Activated CD4-positive, alpha-beta T cell treated with anti-CD3 and anti-CD28 coated beads for 36 hours (primary cell): Measurements from ENCODE around the gene RPTOR. TPM values are rescaled to one million over a fixed set of nuclear protein-coding genes. Genes with fewer than 3 reads are reported as not detected.
"Not testable (repeated sequence)": the region's sequence is repeated elsewhere in the genome, so short reads cannot be mapped to it uniquely, and the experiment has no call there.

Experiments
- ATAC-seq: fragments of 200-7000 bp; cut with Tn5 transposase; one replicate; pipeline ENCODE4 v1.10.0; 2021; ENCODE audit warnings: mild to moderate bottlenecking, moderate library complexity
- CTCF ChIA-PET: fragments of 350-600 bp; sonication (Branson Sonifier 250); formaldehyde crosslinking; loops from one replicate; lab custom pipeline; 2021; ENCODE audit warnings: antibody characterized with exemption; lab: Charles Lee
- POLR2A ChIA-PET: fragments of 350-600 bp; sonication (Branson Sonifier 250); formaldehyde crosslinking; loops from one replicate; lab custom pipeline; 2021; ENCODE audit warnings: antibody characterized with exemption, inconsistent platforms; lab: Charles Lee
- DNase-seq: peaks from one replicate; pipeline ENCODE4 v3.0.0-alpha.2; 2020
- H3K27ac Mint-ChIP-seq: one replicate; pipeline ENCODE4 v1.8.0; 2021; ENCODE audit warnings: mixed read lengths
- H3K27me3 Mint-ChIP-seq: one replicate; pipeline ENCODE4 v1.8.0; 2021; ENCODE audit warnings: mixed read lengths
- H3K36me3 Mint-ChIP-seq: one replicate; pipeline ENCODE4 v1.8.0; 2021; ENCODE audit warnings: low read depth, mixed read lengths
- H3K4me1 Mint-ChIP-seq: one replicate; pipeline ENCODE4 v1.8.0; 2021; ENCODE audit warnings: mixed read lengths
- H3K4me3 Mint-ChIP-seq: one replicate; pipeline ENCODE4 v1.8.0; 2021; ENCODE audit warnings: mild to moderate bottlenecking, moderate library complexity, mixed read lengths
- H3K9me3 Mint-ChIP-seq: one replicate; pipeline ENCODE4 v1.8.0; 2021; ENCODE audit warnings: low read depth, mixed read lengths
- intact Hi-C, 2 experiments: fragments of 100-400 bp; cut with DNase I in 1 of 2; cut with micrococcal nuclease in 1 of 2; formaldehyde crosslinking; loops; one replicate each; pipeline versions ENCODE4 v1.14.2 to v1.15.1; 2022 to 2024; cut with DNase I, micrococcal nuclease
- total RNA-seq, 2 experiments: library from RNA; stranded (reverse); gene quantifications; one replicate each; pipeline ENCODE4 v1.2.3, GENCODE V29; 2021

Gene RPTOR
- total RNA-seq, 2 experiments from 2014 or later: 48.6 to 58.1 TPM

DNA sequence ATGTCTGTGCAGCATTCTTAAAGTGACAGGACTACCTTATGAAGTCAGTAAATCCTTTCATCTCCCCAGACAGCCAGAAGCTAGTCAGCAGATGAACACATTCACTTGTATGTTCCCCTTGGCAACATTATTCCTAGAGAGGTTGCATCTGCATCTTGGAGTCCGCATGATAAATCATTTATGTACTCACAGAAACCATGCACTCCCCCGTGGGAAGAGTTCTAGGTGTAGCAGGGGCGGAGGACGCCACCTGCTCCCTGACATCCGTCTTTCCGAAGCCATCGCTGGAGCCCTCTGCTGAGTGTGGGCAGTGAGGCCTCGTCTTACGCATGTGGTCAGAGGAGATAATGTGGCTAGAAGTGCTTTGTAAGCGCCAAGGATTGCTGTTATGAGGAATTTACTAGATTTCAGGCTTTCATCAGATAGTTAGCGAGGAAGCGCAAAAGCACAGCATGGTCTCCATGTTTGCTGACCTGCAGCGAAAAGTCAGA lies 144.5 kb downstream of the RPTOR start:
- ChIA-PET CTCF (interaction anchor here (1.5 kb wide), 1 partner anchor 114 kb away, joined by 3 read pairs; no protein-coding TSS in a partner anchor), POLR2A (no interaction called here)
- ATAC-seq (no peak), DNase-seq (no peak)
- no peak overlapping the region for H3K27ac Mint-ChIP-seq
- H3K4me3 Mint-ChIP-seq: no peak overlapping the region
- intact Hi-C loops: no loop called here
- H3K36me3 Mint-ChIP-seq: peaks cover 21% of the 10 kb centered on the region
- peaks cover 19% of the 10 kb centered on the region for H3K4me1 Mint-ChIP-seq
- no peaks in the 10 kb centered on the region for H3K9me3 Mint-ChIP-seq
- no peaks in the 10 kb centered on the region for H3K27me3 Mint-ChIP-seq

DNA sequence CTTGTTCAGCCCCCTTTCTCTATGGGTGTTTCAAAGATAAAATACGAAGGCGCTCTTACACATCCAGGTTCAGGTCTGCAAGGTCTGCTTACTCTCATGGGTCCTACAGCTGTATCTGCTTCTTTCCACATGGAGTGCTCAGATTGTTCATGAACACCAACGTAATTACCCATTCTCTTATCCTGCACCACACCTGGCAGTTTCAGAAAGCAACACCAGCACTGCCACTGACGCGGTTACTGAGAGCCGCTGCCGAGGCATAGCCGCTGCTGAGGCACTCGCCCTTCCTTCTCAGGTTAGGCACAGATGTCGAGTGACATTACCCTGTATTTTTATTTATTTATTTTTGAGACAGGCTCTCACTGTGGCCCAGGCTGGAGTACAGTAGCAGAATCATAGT lies 147.1 kb downstream of the RPTOR start:
- ChIA-PET CTCF (no interaction called here), POLR2A (no interaction called here)
- no peak overlapping the region for H3K27ac Mint-ChIP-seq
- DNase-seq (no peak), ATAC-seq (no peak)
- peaks cover 18% of the 10 kb centered on the region for H3K36me3 Mint-ChIP-seq
- intact Hi-C loops: no loop called here
- H3K4me1 Mint-ChIP-seq: peaks cover 38% of the 10 kb centered on the region
- no peaks in the 10 kb centered on the region for H3K9me3 Mint-ChIP-seq
- H3K4me3 Mint-ChIP-seq: no peak overlapping the region
- no peaks in the 10 kb centered on the region for H3K27me3 Mint-ChIP-seq

DNA sequence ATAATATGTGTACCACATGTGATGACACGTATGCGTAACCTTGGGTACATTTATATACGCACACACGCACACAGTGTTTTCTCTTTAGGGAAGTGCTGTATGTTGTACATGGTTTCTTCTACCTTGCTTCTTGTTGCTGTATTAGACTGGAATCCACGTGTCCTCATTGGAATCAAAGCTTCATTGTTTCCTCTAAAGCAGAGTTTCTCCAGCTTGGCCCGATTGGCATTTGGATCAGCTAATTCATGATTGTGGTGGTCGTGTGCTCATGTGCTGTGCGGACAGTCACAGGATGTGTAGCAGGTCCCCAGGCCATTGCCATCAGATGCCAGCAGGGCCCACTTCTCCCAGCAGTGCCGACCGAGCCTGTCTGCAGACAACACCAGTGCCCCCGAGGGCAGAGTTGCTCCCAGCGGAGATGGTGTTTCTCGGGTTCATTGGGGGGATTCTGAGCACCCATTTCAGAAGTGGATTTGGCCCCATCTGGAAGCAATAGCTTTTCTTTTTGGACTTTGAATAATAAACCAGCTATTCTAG lies 148.4 kb downstream of the RPTOR start:
- Mint-ChIP-seq H3K27ac (no peak overlapping the region), H3K36me3 (peaks cover 10% of the 10 kb centered on the region)

DNA sequence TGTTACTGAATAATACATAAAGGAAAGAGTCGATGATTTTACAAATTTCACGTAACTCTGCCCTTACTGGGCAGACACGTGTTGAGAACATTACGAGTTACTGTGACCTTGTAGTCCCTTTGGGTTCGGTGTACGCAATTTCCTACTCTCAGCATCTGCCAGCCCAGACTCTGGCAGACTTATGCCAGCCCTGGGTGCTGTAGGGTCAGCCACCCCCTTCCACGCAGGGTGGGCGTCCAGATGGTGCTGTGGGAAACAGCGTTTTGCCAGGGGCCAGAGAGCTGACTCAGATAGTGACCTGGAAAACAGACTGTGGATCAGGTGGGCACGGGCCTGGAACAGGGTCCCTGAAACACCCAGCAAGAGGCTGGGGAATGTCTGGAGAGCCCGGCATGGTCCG lies 148.9 kb downstream of the RPTOR start:
- peaks cover 43% of the 10 kb centered on the region for H3K4me1 Mint-ChIP-seq
- CTCF ChIA-PET: interaction anchor here (0.7 kb wide), 1 partner anchor 26 kb away, joined by 3 read pairs; no protein-coding TSS in a partner anchor
- intact Hi-C loops: no loop called here

More for the DNA sequence above, 148.4 kb downstream of the RPTOR start:
- no peak for ATAC-seq
- POLR2A ChIA-PET: no interaction called here
- Mint-ChIP-seq H3K4me1 (peaks cover 43% of the 10 kb centered on the region), H3K9me3 (no peaks in the 10 kb centered on the region), H3K27me3 (no peaks in the 10 kb centered on the region), H3K4me3 (no peak overlapping the region)
- intact Hi-C loops: no loop called here
- no peak for DNase-seq
- CTCF ChIA-PET: interaction anchor here (0.7 kb wide), 1 partner anchor 25 kb away, joined by 3 read pairs; no protein-coding TSS in a partner anchor

DNA sequence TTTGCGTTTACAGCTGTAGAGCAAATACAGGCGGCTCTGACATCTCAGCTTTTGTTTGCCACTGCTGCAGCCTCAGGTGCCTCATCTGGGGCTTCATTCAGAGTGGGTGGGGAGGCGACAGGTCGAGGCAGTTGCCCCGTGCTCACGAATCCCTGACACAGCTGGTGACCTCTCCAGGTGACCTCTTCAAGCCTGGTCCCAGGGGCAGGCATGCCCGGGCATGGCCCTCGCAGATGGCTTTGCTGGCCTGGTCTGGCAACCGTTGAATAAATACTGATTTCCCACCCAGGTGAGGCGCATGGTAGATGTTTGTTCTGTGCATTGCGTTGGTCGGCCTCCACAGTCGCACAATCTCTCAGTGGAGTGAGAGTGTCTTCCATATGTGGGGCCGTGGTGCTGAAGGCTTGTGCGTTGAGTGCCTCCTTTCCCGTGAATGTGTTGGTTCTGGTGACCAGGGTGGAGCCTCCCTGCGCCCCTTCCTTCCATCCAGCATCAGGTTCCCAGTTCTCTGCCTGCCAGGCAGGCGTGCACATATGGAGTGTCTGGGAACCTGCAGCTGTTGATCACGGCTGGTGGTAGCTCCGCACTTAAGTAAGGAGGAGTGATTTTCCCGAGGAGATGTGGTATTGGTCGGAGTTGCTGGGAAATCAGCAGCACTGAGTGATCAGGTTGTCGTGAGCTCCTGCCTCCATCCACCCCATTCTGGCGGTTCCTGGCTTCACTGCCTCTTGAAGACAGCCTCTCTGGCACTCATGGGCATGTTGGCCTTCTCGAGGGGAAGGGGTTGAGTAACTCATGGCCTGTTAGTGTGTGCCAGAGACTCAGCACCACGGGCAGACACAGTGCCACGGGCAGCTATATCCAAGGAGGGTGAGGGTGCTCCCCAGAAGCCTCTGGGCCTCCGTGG lies 149.7 kb downstream of the RPTOR start:
- ChIA-PET CTCF (interaction anchor here (0.7 kb wide), 1 partner anchor 27 kb away, joined by 3 read pairs; no protein-coding TSS in a partner anchor), POLR2A (no interaction called here)
- intact Hi-C loops: no loop called here
- Mint-ChIP-seq H3K27me3 (no peaks in the 10 kb centered on the region), H3K4me3 (no peak overlapping the region), H3K27ac (peak overlapping the region; percentile 85), H3K36me3 (peaks cover 7% of the 10 kb centered on the region), H3K4me1 (peaks cover 43% of the 10 kb centered on the region), H3K9me3 (no peaks in the 10 kb centered on the region)
- no peak for ATAC-seq
- no peak for DNase-seq

More for the DNA sequence above, 148.9 kb downstream of the RPTOR start:
- Mint-ChIP-seq H3K27me3 (no peaks in the 10 kb centered on the region), H3K9me3 (no peaks in the 10 kb centered on the region), H3K4me3 (no peak overlapping the region), H3K27ac (no peak overlapping the region), H3K36me3 (peaks cover 7% of the 10 kb centered on the region)
- no peak for ATAC-seq
- DNase-seq: no peak
- POLR2A ChIA-PET: no interaction called here

DNA sequence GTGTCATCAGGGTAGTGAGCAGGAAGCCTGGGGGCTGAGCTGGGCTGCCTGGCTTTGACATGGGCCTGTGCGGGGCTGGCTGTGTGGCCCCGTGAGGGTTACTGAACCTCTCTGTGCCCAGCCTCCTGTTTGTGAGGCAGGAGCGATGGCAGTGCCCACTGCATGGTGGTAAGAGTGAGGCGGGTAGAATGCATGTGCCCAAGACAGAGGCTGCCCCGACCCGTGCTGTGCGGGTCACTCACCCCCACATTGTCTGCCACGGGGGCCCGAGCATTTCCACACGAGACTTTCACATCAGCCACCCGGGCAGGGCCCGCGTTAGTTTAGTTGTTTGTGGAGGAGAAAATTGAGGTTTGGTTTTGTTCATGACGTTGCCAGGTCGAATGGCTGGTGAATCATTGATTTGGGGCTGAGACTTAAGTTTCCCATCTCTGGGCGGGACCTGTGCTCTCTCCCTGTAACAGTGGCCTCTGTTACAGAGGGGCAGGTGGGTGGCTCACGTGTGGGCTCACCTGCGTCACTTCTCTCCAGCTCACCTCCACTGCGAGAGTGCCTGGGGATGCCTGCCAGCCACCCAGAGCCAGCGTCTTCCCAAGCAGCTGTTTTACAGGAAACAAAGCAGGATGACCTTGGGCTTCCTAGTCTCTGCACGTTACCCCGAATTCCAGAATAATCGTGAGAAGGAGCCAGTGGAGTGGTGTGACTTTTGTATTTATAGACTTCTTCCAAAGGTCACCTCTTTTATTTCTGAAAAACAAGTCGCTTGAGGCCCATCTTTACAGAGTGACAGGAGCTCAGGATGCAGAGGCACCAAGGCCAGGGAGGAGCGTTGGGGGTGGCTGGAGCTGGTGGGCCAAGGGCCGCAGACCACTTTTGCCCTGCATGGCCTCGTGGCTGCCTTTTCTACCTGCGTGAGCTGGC lies 150.6 kb downstream of the RPTOR start:
- peak overlapping the region; percentile 85 for H3K27ac Mint-ChIP-seq
- peaks cover 10% of the 10 kb centered on the region for H3K36me3 Mint-ChIP-seq
- POLR2A ChIA-PET: no interaction called here
- DNase-seq (peak; percentile 51), ATAC-seq (peak; percentile 83)
- peaks cover 48% of the 10 kb centered on the region for H3K4me1 Mint-ChIP-seq
- H3K4me3 Mint-ChIP-seq: no peak overlapping the region
- H3K9me3 Mint-ChIP-seq: peaks cover 5% of the 10 kb centered on the region
- CTCF ChIA-PET: no interaction called here
- intact Hi-C loops: no loop called here
- H3K27me3 Mint-ChIP-seq: no peaks in the 10 kb centered on the region

DNA sequence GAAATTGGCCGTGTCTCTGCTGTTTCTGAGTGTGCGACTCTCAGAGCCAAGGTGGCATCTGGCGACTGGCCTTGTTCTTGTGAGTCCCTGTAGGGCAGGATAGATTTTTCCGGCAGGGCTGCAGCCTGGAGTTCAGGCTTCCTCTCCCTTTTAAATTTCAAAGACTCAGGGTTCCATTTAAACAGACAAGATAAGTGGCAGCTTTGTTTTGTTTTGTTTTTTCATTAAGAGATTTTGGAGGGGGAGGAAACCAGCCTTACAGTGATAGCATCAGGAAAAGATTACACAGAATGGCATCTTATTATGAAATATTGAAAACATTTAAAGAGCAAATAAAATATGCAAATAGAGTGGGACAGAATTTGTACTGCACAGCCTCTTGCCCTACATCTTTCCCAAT lies 151.3 kb downstream of the RPTOR start:
- H3K4me3 Mint-ChIP-seq: no peak overlapping the region
- H3K4me1 Mint-ChIP-seq: peaks cover 47% of the 10 kb centered on the region
- H3K27ac Mint-ChIP-seq: peak overlapping the region; percentile 85
- CTCF ChIA-PET: no interaction called here
- no peak for DNase-seq
- H3K9me3 Mint-ChIP-seq: peaks cover 10% of the 10 kb centered on the region
- intact Hi-C loops: no loop called here
- H3K36me3 Mint-ChIP-seq: peaks cover 10% of the 10 kb centered on the region
- no peaks in the 10 kb centered on the region for H3K27me3 Mint-ChIP-seq
- no peak for ATAC-seq
- POLR2A ChIA-PET: no interaction called here

DNA sequence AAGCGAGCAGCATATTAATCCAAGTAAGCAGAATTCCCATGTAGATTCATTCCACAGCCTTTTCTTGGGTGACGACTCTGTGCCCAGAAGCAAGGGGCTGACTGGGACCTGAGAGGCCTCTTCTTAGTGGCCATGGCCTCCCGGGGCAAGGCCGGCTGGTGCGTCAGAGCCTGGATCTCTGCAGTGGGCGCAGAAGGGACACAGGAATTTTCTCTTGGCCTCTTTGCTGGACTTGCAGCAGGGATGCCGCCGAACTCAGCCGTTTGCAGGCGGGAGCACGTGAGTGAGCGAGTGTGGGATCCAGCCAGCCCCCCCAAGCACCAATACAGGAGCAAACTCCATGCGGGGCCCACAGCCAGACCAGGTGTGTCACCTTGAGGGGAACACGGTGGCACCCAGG lies 151.8 kb downstream of the RPTOR start:
- DNase-seq (no peak), ATAC-seq (no peak)
- no peak overlapping the region for H3K4me3 Mint-ChIP-seq
- no peak overlapping the region for H3K27ac Mint-ChIP-seq
- H3K36me3 Mint-ChIP-seq: peaks cover 8% of the 10 kb centered on the region
- H3K27me3 Mint-ChIP-seq: no peaks in the 10 kb centered on the region
- H3K4me1 Mint-ChIP-seq: peaks cover 44% of the 10 kb centered on the region
- intact Hi-C loops: no loop called here
- ChIA-PET CTCF (no interaction called here), POLR2A (no interaction called here)
- H3K9me3 Mint-ChIP-seq: peaks cover 10% of the 10 kb centered on the region

DNA sequence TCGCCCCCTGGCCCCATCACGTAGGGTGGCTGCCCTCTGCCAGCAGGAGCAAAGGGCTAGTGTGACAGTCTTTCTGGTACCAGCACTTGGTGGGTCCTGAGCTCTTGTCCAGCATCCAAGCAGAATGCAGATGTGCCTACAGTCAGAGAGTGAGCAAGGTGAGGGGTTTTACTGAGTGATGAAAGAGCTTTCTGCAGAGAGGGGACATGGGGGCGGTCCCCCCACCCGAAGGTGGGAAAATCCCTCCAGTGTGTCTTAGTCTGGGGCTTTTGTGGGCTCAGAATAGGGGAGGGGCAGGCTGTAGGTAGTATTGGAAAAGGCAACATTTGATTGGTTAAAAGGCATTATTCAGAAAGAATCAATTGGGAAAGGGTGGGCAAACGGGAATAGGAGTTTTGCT lies 152.3 kb downstream of the RPTOR start:
- Mint-ChIP-seq H3K27me3 (no peaks in the 10 kb centered on the region), H3K9me3 (peaks cover 10% of the 10 kb centered on the region), H3K27ac (no peak overlapping the region), H3K4me3 (no peak overlapping the region), H3K4me1 (peaks cover 44% of the 10 kb centered on the region), H3K36me3 (peaks cover 7% of the 10 kb centered on the region)
- intact Hi-C loops: no loop called here
- ATAC-seq (no peak), DNase-seq (no peak)
- CTCF ChIA-PET: no interaction called here
- POLR2A ChIA-PET: no interaction called here

DNA sequence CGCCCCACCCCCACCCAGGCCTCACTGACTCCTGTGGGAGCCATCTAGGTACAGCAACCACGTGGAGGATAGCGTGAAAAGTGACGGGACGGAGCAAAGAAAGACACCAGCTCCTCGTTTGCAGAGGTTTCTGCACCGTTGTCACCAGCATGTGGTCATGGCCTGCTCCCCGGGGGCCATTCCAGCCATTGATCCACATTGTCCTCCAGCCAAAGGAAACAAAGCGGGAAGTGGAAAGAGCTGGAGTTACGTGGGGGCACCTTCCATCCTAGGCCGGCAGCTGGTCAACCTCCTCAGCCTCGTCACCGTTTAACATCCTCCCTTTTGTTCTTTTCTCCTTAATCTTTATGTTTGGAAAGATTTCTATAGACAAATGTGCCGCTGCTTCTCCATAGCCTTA lies 153.7 kb downstream of the RPTOR start:
- Mint-ChIP-seq H3K27me3 (no peaks in the 10 kb centered on the region), H3K4me3 (no peak overlapping the region), H3K9me3 (peaks cover 10% of the 10 kb centered on the region), H3K27ac (no peak overlapping the region), H3K36me3 (peaks cover 10% of the 10 kb centered on the region), H3K4me1 (peaks cover 57% of the 10 kb centered on the region)
- ChIA-PET CTCF (no interaction called here), POLR2A (no interaction called here)
- intact Hi-C loops: no loop called here
- DNase-seq (no peak), ATAC-seq (no peak)

DNA sequence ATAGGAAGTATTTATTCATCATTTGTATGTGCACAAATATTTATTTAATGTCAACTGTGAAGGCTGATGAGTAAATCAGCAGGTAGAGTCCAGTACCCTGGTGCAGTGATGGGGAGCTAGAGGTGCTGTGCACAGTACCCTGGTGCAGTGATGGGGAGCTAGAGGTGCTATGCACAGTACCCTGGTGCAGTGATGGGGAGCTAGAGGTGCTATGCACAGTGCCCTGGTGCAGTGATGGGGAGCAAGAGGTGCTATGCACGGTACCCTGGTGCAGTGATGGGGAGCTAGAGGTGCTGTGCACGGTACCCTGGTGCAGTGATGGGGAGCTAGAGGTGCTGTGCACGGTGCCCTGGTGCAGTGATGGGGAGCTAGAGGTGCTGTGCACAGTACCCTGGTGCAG lies 154.6 kb downstream of the RPTOR start:
- H3K4me3 Mint-ChIP-seq, DNase-seq, H3K9me3 Mint-ChIP-seq, ATAC-seq, POLR2A ChIA-PET, CTCF ChIA-PET, H3K27ac Mint-ChIP-seq, H3K27me3 Mint-ChIP-seq, intact Hi-C loops: not testable (repeated sequence)
- Mint-ChIP-seq H3K36me3 (peaks cover 12% of the 10 kb centered on the region), H3K4me1 (peaks cover 66% of the 10 kb centered on the region)
